GM12892 (cell line): ENCODE data around the gene BATF3.

Experiments used
- POLR2A ChIP-seq: IDR thresholded peaks from 2 replicates; pipeline ENCODE4 v1.6.1; 2011; ENCODE audit warnings: low read depth, low read length, control low read depth
- POLR2AphosphoS5 ChIP-seq: IDR thresholded peaks from 2 replicates; pipeline ENCODE4 v1.6.1; 2011; ENCODE audit warnings: low read depth, low read length, control low read depth
- TAF1 ChIP-seq: IDR thresholded peaks from 2 replicates; pipeline ENCODE4 v1.6.1; 2011; ENCODE audit warnings: low read depth, mild to moderate bottlenecking, control low read depth, low read length, borderline replicate concordance

DNA sequence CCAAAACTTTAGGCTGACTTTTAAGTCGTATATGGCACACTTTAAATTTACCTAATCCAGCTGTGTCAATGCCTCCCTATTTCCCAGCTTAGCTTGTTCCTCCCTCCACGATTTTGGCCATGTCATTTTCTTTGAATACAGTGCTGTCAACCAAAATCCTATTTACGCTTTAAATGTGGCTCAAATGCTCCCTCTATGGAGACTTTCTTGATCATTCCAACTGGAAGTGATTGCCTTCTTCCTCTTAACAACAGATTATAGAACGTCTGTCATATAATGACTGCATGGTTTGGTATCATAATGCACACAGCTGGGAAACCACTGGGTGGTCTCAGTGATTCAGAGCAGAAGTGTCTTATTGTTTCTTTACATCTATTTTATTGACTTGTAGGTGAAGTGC is 18.9 kb upstream of the BATF3 start:
- no peak for TF ChIP-seq POLR2A
- TF ChIP-seq POLR2AphosphoS5: no peak
- no peak for TF ChIP-seq TAF1
